Ascending aorta (tissue), 2 donors: Measurements from ENCODE around the gene PRRC2C. TPM values are rescaled to one million over a fixed set of nuclear protein-coding genes. Genes with fewer than 3 reads are reported as not detected.

Source experiments
- DNase-seq, 2 donors: peaks; one replicate each; pipeline ENCODE4 v3.0.0-alpha.2; 2019; ENCODE audit warnings: low spot score in 2 of 2
- H3K27ac ChIP-seq, 2 donors: fragments of 200-600 bp; sonication (generic); one replicate each; pipeline ENCODE4 v1.5.1; 2016 to 2017; ENCODE audit warnings: mild to moderate bottlenecking in 1 of 2
- H3K27me3 ChIP-seq: fragments of 200-600 bp; sonication (generic); one replicate; pipeline ENCODE4 v1.5.1; 2017
- H3K36me3 ChIP-seq, 2 donors: fragments of 200-600 bp; sonication (generic); one replicate each; pipeline ENCODE4 v1.5.1; 2016
- H3K4me1 ChIP-seq, 2 donors: fragments of 200-600 bp; sonication (generic); one replicate each; pipeline ENCODE4 v1.5.1; 2016 to 2017; ENCODE audit warnings: mild to moderate bottlenecking in 1 of 2
- H3K4me3 ChIP-seq, 2 donors: fragments of 200-600 bp; sonication (generic); one replicate each; pipeline ENCODE4 v1.5.1; 2016 to 2017; ENCODE audit warnings: mild to moderate bottlenecking in 1 of 2
- H3K9me3 ChIP-seq, 2 donors: fragments of 200-600 bp; sonication (generic); one replicate each; pipeline ENCODE4 v1.5.1; 2016
- CTCF ChIP-seq, 3 experiments: fragments of 200-600 bp in 2 of 3; fragments of 450-650 bp in 1 of 3; sonication (generic) in 2 of 3; IDR thresholded peaks; one replicate each; pipeline ENCODE4 v1.5.1; 2016 to 2019; ENCODE audit warnings: antibody characterized with exemption in 3 of 3, mild to moderate bottlenecking in 1 of 3, moderate library complexity in 1 of 3
- intact Hi-C: fragments of 100-400 bp; cut with DNase I; formaldehyde crosslinking; loops from one replicate; pipeline ENCODE4 v1.15.1; 2023
- total RNA-seq: library from RNA; depleted of rRNA; stranded (reverse); fragments of >200 nt; gene quantifications from one replicate; pipeline ENCODE4 v1.1.0, GENCODE V29; 2016

Gene PRRC2C
- total RNA-seq, 1 donor from 2014 or later = 46.3 TPM

- H3K27ac ChIP-seq = no peak overlapping the region
- intact Hi-C loops = no loop called here
- no peak for DNase-seq
- H3K27me3 ChIP-seq = no peaks in the 10 kb centered on the region
- TF ChIP-seq CTCF (IDR thresholded peaks at IDR 0.05) = no peak
- peaks cover 2 to 3% of the 10 kb centered on the region in 2 donors for H3K4me1 ChIP-seq
- H3K4me3 ChIP-seq = no peak overlapping the region
- H3K9me3 ChIP-seq = no peaks in the 10 kb centered on the region
- H3K36me3 ChIP-seq = no peaks in the 10 kb centered on the region
These were observed 154.9 kb downstream of the PRRC2C start for GRCh38 chr1:171640225-171640624.

DNA sequence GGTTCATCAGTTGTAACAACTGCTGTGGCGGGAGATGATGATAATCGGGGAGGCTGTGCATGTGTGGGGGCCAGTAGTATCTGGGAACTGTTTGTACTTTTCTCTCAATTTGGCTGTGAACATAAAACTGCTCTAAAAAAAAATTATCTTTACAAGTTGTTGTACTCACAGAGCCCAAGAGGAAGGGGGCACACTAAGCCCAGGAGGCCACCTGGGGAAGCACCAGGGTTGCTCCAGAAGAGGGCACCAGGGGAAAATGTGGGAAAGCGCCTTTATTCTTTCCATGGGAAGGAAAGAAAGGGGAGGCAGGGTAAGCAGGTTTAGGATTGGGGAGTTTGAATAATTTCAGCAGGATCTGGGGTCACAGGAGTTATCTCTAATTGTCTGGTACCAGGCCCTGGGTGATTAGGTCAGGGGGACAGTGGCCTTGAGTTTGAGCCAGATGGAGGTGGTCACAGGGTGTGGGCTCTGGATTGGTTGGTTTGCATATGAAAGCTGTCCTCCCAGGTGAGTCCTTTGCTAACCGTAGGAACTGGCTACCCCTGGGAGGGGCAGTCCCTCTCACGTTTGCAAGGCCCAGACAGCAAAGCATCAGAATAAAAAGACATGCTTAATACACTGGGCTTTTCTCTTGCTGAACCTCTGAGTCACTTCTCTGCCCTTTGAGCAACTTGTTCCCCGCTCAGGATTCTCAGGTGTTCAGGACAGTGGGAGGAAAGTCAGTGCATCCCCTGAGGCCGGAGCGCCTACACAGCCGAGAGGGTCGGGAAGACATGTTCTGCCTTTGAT, 155.9 kb downstream of the PRRC2C start:
- Histone ChIP-seq H3K27ac (no peak overlapping the region), H3K9me3 (no peaks in the 10 kb centered on the region), H3K4me1 (peaks cover 6 to 12% of the 10 kb centered on the region in 2 donors), H3K27me3 (no peaks in the 10 kb centered on the region), H3K4me3 (no peak overlapping the region), H3K36me3 (no peaks in the 10 kb centered on the region)
- intact Hi-C loops = no loop called here
- no peak for DNase-seq
- no peak for TF ChIP-seq CTCF (IDR thresholded peaks at IDR 0.05)

GRCh38 chr1:171642197-171642596, 156.9 kb downstream of the PRRC2C start:
- Histone ChIP-seq H3K27ac (no peak overlapping the region), H3K4me3 (no peak overlapping the region), H3K4me1 (peaks cover 6 to 14% of the 10 kb centered on the region in 2 donors), H3K36me3 (no peaks in the 10 kb centered on the region), H3K27me3 (no peaks in the 10 kb centered on the region), H3K9me3 (no peaks in the 10 kb centered on the region)
- intact Hi-C loops = no loop called here
- TF ChIP-seq CTCF (IDR thresholded peaks at IDR 0.05) = no peak
- no peak for DNase-seq

Other genes starting within 250 kb of the PRRC2C start
- not detected for gene FMO1, start 237.0 kb upstream of the PRRC2C start, total RNA-seq
- 30.1 TPM for gene FMO4, start 171.3 kb upstream of the PRRC2C start, total RNA-seq
- gene MYOCOS, start 136.7 kb downstream of the PRRC2C start, total RNA-seq = not detected
- 4.2 TPM for gene MYOC, start 167.2 kb downstream of the PRRC2C start, total RNA-seq